ENCODE data around the gene RAB40C.

RAB40C gene

DNA sequence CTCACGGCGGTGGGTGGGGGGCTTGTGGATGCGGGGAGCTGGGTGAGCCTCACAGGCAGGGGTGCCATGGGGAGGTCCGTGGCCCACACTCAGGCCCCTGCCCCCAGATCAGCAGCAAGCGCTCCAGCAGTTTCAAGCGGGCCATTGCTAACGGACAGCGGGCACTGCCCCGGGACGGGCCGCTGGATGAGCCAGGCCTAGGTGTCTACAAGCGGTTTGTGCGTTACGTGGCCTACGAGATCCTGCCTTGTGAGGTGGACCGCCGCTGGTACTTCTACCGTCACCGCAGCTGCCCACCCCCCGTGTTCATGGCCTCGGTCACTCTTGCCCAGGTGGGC is 86.7 kb downstream of the RAB40C start:
- TF ChIP-seq TOX (CRISPR knock-in tag; IDR thresholded peaks at IDR 0.05; ENCODE audit: borderline replicate concordance) (no peak), TSHZ2 (CRISPR knock-in tag; IDR thresholded peaks at IDR 0.05) (no peak)
- no peak for ATAC-seq

- TF ChIP-seq ZNF8 (CRISPR knock-in tag; IDR thresholded peaks at IDR 0.05) (no peak), OSR1 (CRISPR knock-in tag; IDR thresholded peaks at IDR 0.05) (no peak), TOX (CRISPR knock-in tag; IDR thresholded peaks at IDR 0.05; ENCODE audit: borderline replicate concordance) (no peak), POU6F1 (CRISPR knock-in tag; IDR thresholded peaks at IDR 0.05; ENCODE audit: borderline replicate concordance, low read depth) (no peak), ZFP30 (CRISPR knock-in tag; IDR thresholded peaks at IDR 0.05) (no peak), ZNF70 (CRISPR knock-in tag; IDR thresholded peaks at IDR 0.05) (no peak), ZNF565 (CRISPR knock-in tag; conservative IDR thresholded peaks at IDR 0.05; ENCODE audit: low read depth) (no peak), TCF4 (CRISPR knock-in tag; IDR thresholded peaks at IDR 0.05; ENCODE audit: borderline replicate concordance) (no peak), CSDC2 (CRISPR knock-in tag; IDR thresholded peaks at IDR 0.05) (no peak), ESRRG (CRISPR knock-in tag; IDR thresholded peaks at IDR 0.05) (no peak), PPARA (CRISPR knock-in tag; IDR thresholded peaks at IDR 0.05; ENCODE audit: borderline replicate concordance) (no peak), BACH2 (CRISPR knock-in tag; IDR thresholded peaks at IDR 0.05; ENCODE audit: borderline replicate concordance) (no peak), ARNTL (CRISPR knock-in tag; IDR thresholded peaks at IDR 0.05; ENCODE audit: borderline replicate concordance, low read depth) (no peak), ZFP3 (CRISPR knock-in tag; IDR thresholded peaks at IDR 0.05) (no peak), ISL1 (CRISPR knock-in tag; IDR thresholded peaks at IDR 0.05) (no peak)
- TF ChIP-seq, protein P1, sequence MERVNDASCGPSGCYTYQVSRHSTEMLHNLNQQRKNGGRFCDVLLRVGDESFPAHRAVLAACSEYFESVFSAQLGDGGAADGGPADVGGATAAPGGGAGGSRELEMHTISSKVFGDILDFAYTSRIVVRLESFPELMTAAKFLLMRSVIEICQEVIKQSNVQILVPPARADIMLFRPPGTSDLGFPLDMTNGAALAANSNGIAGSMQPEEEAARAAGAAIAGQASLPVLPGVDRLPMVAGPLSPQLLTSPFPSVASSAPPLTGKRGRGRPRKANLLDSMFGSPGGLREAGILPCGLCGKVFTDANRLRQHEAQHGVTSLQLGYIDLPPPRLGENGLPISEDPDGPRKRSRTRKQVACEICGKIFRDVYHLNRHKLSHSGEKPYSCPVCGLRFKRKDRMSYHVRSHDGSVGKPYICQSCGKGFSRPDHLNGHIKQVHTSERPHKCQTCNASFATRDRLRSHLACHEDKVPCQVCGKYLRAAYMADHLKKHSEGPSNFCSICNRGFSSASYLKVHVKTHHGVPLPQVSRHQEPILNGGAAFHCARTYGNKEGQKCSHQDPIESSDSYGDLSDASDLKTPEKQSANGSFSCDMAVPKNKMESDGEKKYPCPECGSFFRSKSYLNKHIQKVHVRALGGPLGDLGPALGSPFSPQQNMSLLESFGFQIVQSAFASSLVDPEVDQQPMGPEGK (CRISPR knock-in tag; IDR thresholded peaks at IDR 0.05; ENCODE audit: borderline replicate concordance), result no peak
- TF ChIP-seq, protein P2, sequence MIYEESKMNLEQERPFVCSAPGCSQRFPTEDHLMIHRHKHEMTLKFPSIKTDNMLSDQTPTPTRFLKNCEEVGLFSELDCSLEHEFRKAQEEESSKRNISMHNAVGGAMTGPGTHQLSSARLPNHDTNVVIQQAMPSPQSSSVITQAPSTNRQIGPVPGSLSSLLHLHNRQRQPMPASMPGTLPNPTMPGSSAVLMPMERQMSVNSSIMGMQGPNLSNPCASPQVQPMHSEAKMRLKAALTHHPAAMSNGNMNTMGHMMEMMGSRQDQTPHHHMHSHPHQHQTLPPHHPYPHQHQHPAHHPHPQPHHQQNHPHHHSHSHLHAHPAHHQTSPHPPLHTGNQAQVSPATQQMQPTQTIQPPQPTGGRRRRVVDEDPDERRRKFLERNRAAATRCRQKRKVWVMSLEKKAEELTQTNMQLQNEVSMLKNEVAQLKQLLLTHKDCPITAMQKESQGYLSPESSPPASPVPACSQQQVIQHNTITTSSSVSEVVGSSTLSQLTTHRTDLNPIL (CRISPR knock-in tag; IDR thresholded peaks at IDR 0.05; ENCODE audit: low read depth), result no peak
- ATAC-seq, result no peak
Measured at GRCh38 chr16:676913-677312, 87.0 kb downstream of the RAB40C start.

GRCh38 chr16:677316-678190 is 87.7 kb downstream of the RAB40C start:
- no peak for ATAC-seq
- TF ChIP-seq OSR1 (CRISPR knock-in tag; IDR thresholded peaks at IDR 0.05) (no peak), ZNF565 (CRISPR knock-in tag; conservative IDR thresholded peaks at IDR 0.05; ENCODE audit: low read depth) (no peak), ZNF70 (CRISPR knock-in tag; IDR thresholded peaks at IDR 0.05) (no peak), ESRRG (CRISPR knock-in tag; IDR thresholded peaks at IDR 0.05) (no peak), POU6F1 (CRISPR knock-in tag; IDR thresholded peaks at IDR 0.05; ENCODE audit: borderline replicate concordance, low read depth) (no peak), TSHZ2 (CRISPR knock-in tag; IDR thresholded peaks at IDR 0.05) (no peak)
- TF ChIP-seq, protein P3, sequence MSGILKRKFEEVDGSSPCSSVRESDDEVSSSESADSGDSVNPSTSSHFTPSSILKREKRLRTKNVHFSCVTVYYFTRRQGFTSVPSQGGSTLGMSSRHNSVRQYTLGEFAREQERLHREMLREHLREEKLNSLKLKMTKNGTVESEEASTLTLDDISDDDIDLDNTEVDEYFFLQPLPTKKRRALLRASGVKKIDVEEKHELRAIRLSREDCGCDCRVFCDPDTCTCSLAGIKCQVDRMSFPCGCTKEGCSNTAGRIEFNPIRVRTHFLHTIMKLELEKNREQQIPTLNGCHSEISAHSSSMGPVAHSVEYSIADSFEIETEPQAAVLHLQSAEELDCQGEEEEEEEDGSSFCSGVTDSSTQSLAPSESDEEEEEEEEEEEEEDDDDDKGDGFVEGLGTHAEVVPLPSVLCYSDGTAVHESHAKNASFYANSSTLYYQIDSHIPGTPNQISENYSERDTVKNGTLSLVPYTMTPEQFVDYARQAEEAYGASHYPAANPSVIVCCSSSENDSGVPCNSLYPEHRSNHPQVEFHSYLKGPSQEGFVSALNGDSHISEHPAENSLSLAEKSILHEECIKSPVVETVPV (CRISPR knock-in tag; IDR thresholded peaks at IDR 0.05), result no peak
- TF ChIP-seq, protein P2 (CRISPR knock-in tag; IDR thresholded peaks at IDR 0.05; ENCODE audit: low read depth), result no peak
